HG03558 (cell line): Measurements from ENCODE around the gene PICALM.
"Not testable (repeated sequence)": the region's sequence is repeated elsewhere in the genome, so short reads cannot be mapped to it uniquely, and the experiment has no call there.

Experiments used
- ATAC-seq: cut with Tn5 transposase; IDR thresholded peaks from one replicate; pipeline ENCODE4 v1.9.1; 2021; ENCODE audit warnings: moderate number of reproducible peaks; ENCODE audit not compliant: unreplicated experiment; ENCODE audit errors: extremely low read depth

PICALM gene

GRCh38 chr11:85948884-85949283, 120.0 kb downstream of the PICALM start:
- no peak for ATAC-seq

- ATAC-seq: no peak
Observed at GRCh38 chr11:85947431-85948272, 121.2 kb downstream of the PICALM start.

- no peak for ATAC-seq
Observed at GRCh38 chr11:85946221-85946620, 122.7 kb downstream of the PICALM start.

- ATAC-seq: no peak
Observed at GRCh38 chr11:85945788-85946187, 123.1 kb downstream of the PICALM start.

- ATAC-seq: no peak
Observed at GRCh38 chr11:85945296-85945695, 123.6 kb downstream of the PICALM start.

- ATAC-seq: no peak
Observed at GRCh38 chr11:85941380-85941973, 127.4 kb downstream of the PICALM start.

GRCh38 chr11:85939099-85940015, 129.5 kb downstream of the PICALM start:
- no peak for ATAC-seq

- no peak for ATAC-seq
Observed at GRCh38 chr11:85937835-85938234, 131.0 kb downstream of the PICALM start.

GRCh38 chr11:85935751-85936150, 133.1 kb downstream of the PICALM start:
- ATAC-seq: no peak

GRCh38 chr11:85934596-85935169, 134.2 kb downstream of the PICALM start:
- no peak for ATAC-seq

- ATAC-seq: no peak
Observed at GRCh38 chr11:85930879-85931366, 138.0 kb downstream of the PICALM start.

- ATAC-seq: not testable (repeated sequence)
Observed at GRCh38 chr11:85926653-85927214, 142.2 kb downstream of the PICALM start.

- ATAC-seq: no peak
Observed at GRCh38 chr11:85923455-85923854, 145.4 kb downstream of the PICALM start.

GRCh38 chr11:85922367-85922766, 146.5 kb downstream of the PICALM start:
- peak; percentile 40 for ATAC-seq

GRCh38 chr11:85918910-85919794, 149.7 kb downstream of the PICALM start:
- ATAC-seq: no peak

GRCh38 chr11:85914425-85914824, 154.5 kb downstream of the PICALM start:
- ATAC-seq: no peak

- ATAC-seq: no peak
Observed at GRCh38 chr11:85913513-85913912, 155.4 kb downstream of the PICALM start.

- ATAC-seq: no peak
Observed at GRCh38 chr11:85912414-85912813, 156.5 kb downstream of the PICALM start.
